CD4-positive, alpha-beta memory T cell (primary cell): ENCODE measurements around the gene BCAP31. TPM values are rescaled to one million over a fixed set of nuclear protein-coding genes. Genes with fewer than 3 reads are reported as not detected.

Source experiments
- CTCF ChIA-PET: fragments of 350-600 bp; sonication (Branson Sonifier 250); formaldehyde crosslinking; loops from one replicate; lab custom pipeline; 2021; ENCODE audit warnings: inconsistent platforms; ENCODE audit not compliant: partially characterized antibody; lab: Charles Lee
- POLR2A ChIA-PET: fragments of 350-600 bp; sonication (Branson Sonifier 250); formaldehyde crosslinking; loops from one replicate; lab custom pipeline; 2021; ENCODE audit not compliant: partially characterized antibody; lab: Charles Lee
- DNase-seq, 5 donors: peaks; one replicate each; pipeline versions ENCODE4 v3.0.0 to v3.0.0-alpha.2; 2020 to 2022; ENCODE audit warnings: mixed read lengths in 1 of 5
- H3K27ac ChIP-seq: one replicate; pipeline ENCODE4 v1.7.0; 2013; ENCODE audit warnings: low read depth, low read length
- H3K27me3 ChIP-seq: 2 replicates; pipeline ENCODE4 v1.7.0; 2013; ENCODE audit warnings: mild to moderate bottlenecking, low read length, moderate library complexity; ENCODE audit not compliant: insufficient read depth
- H3K36me3 ChIP-seq: 2 replicates; pipeline ENCODE4 v1.7.0; 2013; ENCODE audit warnings: mild to moderate bottlenecking, low read length, moderate library complexity; ENCODE audit not compliant: insufficient read depth
- H3K4me1 ChIP-seq: 2 replicates; pipeline ENCODE4 v1.7.0; 2013; ENCODE audit warnings: mild to moderate bottlenecking, low read length, moderate library complexity; ENCODE audit not compliant: insufficient read depth
- H3K4me3 ChIP-seq, 2 donors: one replicate each; pipeline ENCODE4 v1.7.0; 2013; ENCODE audit warnings: low read length in 2 of 2, mild to moderate bottlenecking in 1 of 2
- H3K9me3 ChIP-seq, 2 donors: one replicate each; pipeline ENCODE4 v1.7.0; 2013; ENCODE audit warnings: low read length in 2 of 2, control low read depth in 1 of 2; ENCODE audit not compliant: control insufficient read depth in 1 of 2
- H3K27ac Mint-ChIP-seq, 7 donors: one replicate each; pipeline ENCODE4 v1.8.0; 2020 to 2021; ENCODE audit warnings: mixed read lengths in 7 of 7, mild to moderate bottlenecking in 6 of 7, inconsistent platforms in 3 of 7, moderate library complexity in 3 of 7
- H3K27me3 Mint-ChIP-seq, 2 donors: one replicate each; pipeline ENCODE4 v1.8.0; 2020 to 2021; ENCODE audit warnings: mixed read lengths in 2 of 2
- H3K36me3 Mint-ChIP-seq, 2 donors: one replicate each; pipeline ENCODE4 v1.8.0; 2020 to 2021; ENCODE audit warnings: mixed read lengths in 2 of 2, inconsistent platforms in 1 of 2, mild to moderate bottlenecking in 1 of 2
- H3K4me1 Mint-ChIP-seq, 4 donors: one replicate each; pipeline ENCODE4 v1.8.0; 2020 to 2021; ENCODE audit warnings: mixed read lengths in 4 of 4, mild to moderate bottlenecking in 1 of 4
- H3K4me3 Mint-ChIP-seq, 8 donors: one replicate each; pipeline ENCODE4 v1.8.0; 2020 to 2021; ENCODE audit warnings: mixed read lengths in 8 of 8, mild to moderate bottlenecking in 7 of 8, moderate library complexity in 6 of 8, inconsistent platforms in 3 of 8
- H3K9me3 Mint-ChIP-seq, 8 donors: one replicate each; pipeline ENCODE4 v1.8.0; 2020 to 2021; ENCODE audit warnings: mixed read lengths in 8 of 8, mild to moderate bottlenecking in 5 of 8, inconsistent platforms in 3 of 8, moderate library complexity in 1 of 8
- intact Hi-C: fragments of 100-400 bp; cut with micrococcal nuclease; formaldehyde crosslinking; loops from one replicate; pipeline ENCODE4 v1.15.1; 2023
- polyA plus RNA-seq, 2 donors: library from polyadenylated mRNA; unstranded; fragments of 300-500 nt; fragmentation: Illumina TruSeq; gene quantifications; one replicate each; pipeline ENCODE4 v1.2.3, GENCODE V29; 2021
- total RNA-seq, 2 experiments: library from RNA; stranded (reverse); gene quantifications; one replicate each; pipeline ENCODE4 v1.2.3, GENCODE V29; 2021

The BCAP31 gene
- total and polyA plus RNA-seq, 4 experiments from 2014 or later, result 126 to 510 (median 217) TPM

- Histone ChIP-seq H3K36me3 (peaks cover under 1% of the 10 kb centered on the region), H3K27ac (no peak overlapping the region), H3K9me3 (no peaks in the 10 kb centered on the region), H3K4me3 (no peak overlapping the region), H3K27me3 (no peaks in the 10 kb centered on the region), H3K4me1 (peaks cover 42% of the 10 kb centered on the region)
- no peak for DNase-seq
- Mint-ChIP-seq H3K4me3 (peak overlapping the region; percentile 20 to 77 (median 47)), H3K4me1 (peaks cover 14 to 35% (median 22%) of the 10 kb centered on the region in 4 donors), H3K27ac (peak overlapping the region in 4 of 7 donors; percentile 29 to 84 (median 72)), H3K27me3 (no peaks in the 10 kb centered on the region), H3K36me3 (peaks cover 5 to 6% of the 10 kb centered on the region in 2 donors), H3K9me3 (peaks cover 0 to 1% (median 0%) of the 10 kb centered on the region in 8 donors)
- POLR2A ChIA-PET, result interaction anchor here (1.1 to 1.8 kb wide), 4 partner anchors 10 to 245 kb away, joined by 3 to 5 read pairs (median 4); partner anchors contain the start of gene HCFC1
- intact Hi-C loops, result loop anchor here (10.0 kb wide), 1 partner anchor 111 kb away; no protein-coding TSS in a partner anchor
- CTCF ChIA-PET, result no interaction called here
These were observed 1.7 kb upstream of the BCAP31 start for GRCh38 chrX:153725832-153726285.

GRCh38 chrX:153725039-153725831 lies 1.0 kb upstream of the BCAP31 start:
- H3K4me3 ChIP-seq, result peak overlapping the region in 1 of 2 donors; percentile 38
- H3K4me1 ChIP-seq, result peaks cover 42% of the 10 kb centered on the region
- peak overlapping the region; percentile 71 for H3K27ac ChIP-seq
- H3K36me3 ChIP-seq, result peaks cover 5% of the 10 kb centered on the region
- no peaks in the 10 kb centered on the region for H3K27me3 ChIP-seq
- H3K36me3 Mint-ChIP-seq, result peaks cover 2 to 6% of the 10 kb centered on the region in 2 donors
- DNase-seq, result no peak
- no peaks in the 10 kb centered on the region for H3K27me3 Mint-ChIP-seq
- intact Hi-C loops, result loop anchor here (10.0 kb wide), 1 partner anchor 110 kb away; no protein-coding TSS in a partner anchor
- ChIA-PET CTCF (no interaction called here), POLR2A (interaction anchor here (1.6 kb wide), 1 partner anchor 10 kb away, joined by 5 read pairs; no protein-coding TSS in a partner anchor)
- H3K9me3 ChIP-seq, result no peaks in the 10 kb centered on the region
- H3K4me3 Mint-ChIP-seq, result peak overlapping the region; percentile 34 to 77 (median 61)
- peaks cover 0 to 1% (median 0%) of the 10 kb centered on the region in 8 donors for H3K9me3 Mint-ChIP-seq
- peaks cover 12 to 33% (median 22%) of the 10 kb centered on the region in 4 donors for H3K4me1 Mint-ChIP-seq
- peak overlapping the region in 5 of 7 donors; percentile 29 to 84 (median 60) for H3K27ac Mint-ChIP-seq

GRCh38 chrX:153723351-153724251 lies 586 bp downstream of the BCAP31 start:
- peaks cover 0 to 1% (median 0%) of the 10 kb centered on the region in 8 donors for H3K9me3 Mint-ChIP-seq
- CTCF ChIA-PET, result no interaction called here
- intact Hi-C loops, result loop anchor here (1.0 to 10.0 kb wide), 4 partner anchors 36 to 205 kb away; partner anchors contain the start of genes IDH3G, SLC6A8 and SSR4
- H3K4me1 ChIP-seq, result peaks cover 42% of the 10 kb centered on the region
- peak in 4 of 5 donors; percentile 60 to 70 (median 62) for DNase-seq
- H3K4me3 ChIP-seq, result peak overlapping the region; percentile 17 to 63
- H3K36me3 Mint-ChIP-seq, result peaks cover 6 to 17% of the 10 kb centered on the region in 2 donors
- peak overlapping the region; percentile 81 to 88 (median 85) for H3K27ac Mint-ChIP-seq
- H3K27me3 ChIP-seq, result no peaks in the 10 kb centered on the region
- H3K9me3 ChIP-seq, result no peaks in the 10 kb centered on the region
- peaks cover 15 to 45% (median 26%) of the 10 kb centered on the region in 4 donors for H3K4me1 Mint-ChIP-seq
- no peaks in the 10 kb centered on the region for H3K27me3 Mint-ChIP-seq
- peak overlapping the region; percentile 84 to 89 (median 87) for H3K4me3 Mint-ChIP-seq
- H3K36me3 ChIP-seq, result peaks cover 21% of the 10 kb centered on the region
- H3K27ac ChIP-seq, result peak overlapping the region; percentile 71
- POLR2A ChIA-PET, result interaction anchor here (0.6 to 0.7 kb wide), 3 partner anchors 9 to 203 kb away, joined by 3 read pairs; no protein-coding TSS in a partner anchor

- no peaks in the 10 kb centered on the region for H3K27me3 Mint-ChIP-seq
- H3K27me3 ChIP-seq, result no peaks in the 10 kb centered on the region
- H3K4me1 Mint-ChIP-seq, result peaks cover 15 to 44% (median 24%) of the 10 kb centered on the region in 4 donors
- ChIA-PET CTCF (no interaction called here), POLR2A (interaction anchor here (0.6 to 0.7 kb wide), 3 partner anchors 9 to 204 kb away, joined by 3 read pairs; no protein-coding TSS in a partner anchor)
- H3K9me3 Mint-ChIP-seq, result peaks cover 0 to under 1% (median 0%) of the 10 kb centered on the region in 8 donors
- DNase-seq, result no peak
- peaks cover 6 to 19% of the 10 kb centered on the region in 2 donors for H3K36me3 Mint-ChIP-seq
- peaks cover 22% of the 10 kb centered on the region for H3K36me3 ChIP-seq
- H3K4me3 Mint-ChIP-seq, result peak overlapping the region; percentile 84 to 89 (median 87)
- H3K9me3 ChIP-seq, result no peaks in the 10 kb centered on the region
- peaks cover 40% of the 10 kb centered on the region for H3K4me1 ChIP-seq
- intact Hi-C loops, result loop anchor here (5.0 to 10.0 kb wide), 2 partner anchors 36 to 108 kb away; partner anchors contain the start of gene SLC6A8
- H3K27ac Mint-ChIP-seq, result peak overlapping the region; percentile 61 to 88 (median 84)
- peak overlapping the region; percentile 17 to 63 for H3K4me3 ChIP-seq
- H3K27ac ChIP-seq, result peak overlapping the region; percentile 71
These were observed 1.4 kb downstream of the BCAP31 start for GRCh38 chrX:153722704-153723350.

GRCh38 chrX:153719701-153720100 lies 4.5 kb downstream of the BCAP31 start:
- H3K27ac Mint-ChIP-seq, result peak overlapping the region in 2 of 7 donors; percentile 2 to 43
- no peak for DNase-seq
- intact Hi-C loops, result loop anchor here (5.0 to 10.0 kb wide), 2 partner anchors 32 to 105 kb away; partner anchors contain the start of gene SLC6A8
- ChIA-PET CTCF (no interaction called here), POLR2A (no interaction called here)
- H3K36me3 Mint-ChIP-seq, result peaks cover 15 to 35% of the 10 kb centered on the region in 2 donors
- Histone ChIP-seq H3K9me3 (no peaks in the 10 kb centered on the region), H3K27me3 (no peaks in the 10 kb centered on the region), H3K4me1 (peaks cover 14% of the 10 kb centered on the region), H3K4me3 (no peak overlapping the region), H3K27ac (no peak overlapping the region), H3K36me3 (peaks cover 30% of the 10 kb centered on the region)
- no peaks in the 10 kb centered on the region for H3K9me3 Mint-ChIP-seq
- H3K4me3 Mint-ChIP-seq, result peak overlapping the region in 1 of 8 donors; percentile 46
- H3K27me3 Mint-ChIP-seq, result no peaks in the 10 kb centered on the region
- peaks cover 11 to 35% (median 17%) of the 10 kb centered on the region in 4 donors for H3K4me1 Mint-ChIP-seq

GRCh38 chrX:153719238-153719637 lies 4.9 kb downstream of the BCAP31 start:
- H3K4me3 ChIP-seq, result no peak overlapping the region
- POLR2A ChIA-PET, result no interaction called here
- H3K27ac Mint-ChIP-seq, result no peak overlapping the region
- DNase-seq, result no peak
- intact Hi-C loops, result no loop called here
- peaks cover 17 to 35% of the 10 kb centered on the region in 2 donors for H3K36me3 Mint-ChIP-seq
- H3K4me3 Mint-ChIP-seq, result no peak overlapping the region
- CTCF ChIA-PET, result no interaction called here
- H3K27me3 ChIP-seq, result no peaks in the 10 kb centered on the region
- no peak overlapping the region for H3K27ac ChIP-seq
- peaks cover 35% of the 10 kb centered on the region for H3K36me3 ChIP-seq
- H3K4me1 Mint-ChIP-seq, result peaks cover 11 to 35% (median 17%) of the 10 kb centered on the region in 4 donors
- no peaks in the 10 kb centered on the region for H3K9me3 Mint-ChIP-seq
- peaks cover 14% of the 10 kb centered on the region for H3K4me1 ChIP-seq
- H3K9me3 ChIP-seq, result no peaks in the 10 kb centered on the region
- H3K27me3 Mint-ChIP-seq, result no peaks in the 10 kb centered on the region
